Stimulated activated CD8-positive, alpha-beta memory T cell treated with anti-CD3 and anti-CD28 coated beads, Interleukin-15, amount 100 ng/mL, for 1 hour (primary cell): ENCODE results near the gene KIAA1328.

Source experiments
- DNase-seq: peaks from one replicate; pipeline ENCODE4 v3.0.0-alpha.2; 2020; ENCODE audit warnings: low read depth

The KIAA1328 gene

DNA sequence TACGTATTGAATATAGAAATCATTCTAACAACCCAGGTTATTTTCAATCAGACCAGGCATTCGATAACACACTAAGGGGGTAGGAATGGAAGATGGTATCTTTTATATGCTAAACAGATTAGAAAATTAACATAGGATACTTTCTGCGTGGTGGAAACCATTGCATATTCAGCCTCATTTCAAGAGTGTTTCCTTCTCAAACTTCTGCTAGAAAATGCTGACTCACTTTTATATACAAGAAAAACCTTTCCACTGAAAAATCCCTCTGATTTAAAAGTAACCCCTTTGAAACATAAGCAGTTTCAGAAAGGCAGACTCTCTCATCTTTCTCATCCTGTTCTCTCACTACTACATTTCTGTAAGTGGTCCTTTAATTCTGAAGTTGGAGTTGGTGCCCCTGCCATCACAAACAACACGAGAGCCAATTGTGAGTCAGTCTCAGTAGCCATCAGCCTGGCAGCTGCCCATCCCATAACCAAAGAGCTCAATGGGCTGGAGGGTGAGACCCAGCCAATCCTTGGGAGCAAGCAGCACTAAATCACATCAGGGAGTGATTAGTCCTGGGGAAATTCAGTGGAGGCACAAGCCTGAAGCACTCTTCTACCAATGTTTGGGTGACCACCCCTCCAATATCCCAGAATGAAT lies 393.5 kb downstream of the KIAA1328 start:
- DNase-seq: no peak

DNA sequence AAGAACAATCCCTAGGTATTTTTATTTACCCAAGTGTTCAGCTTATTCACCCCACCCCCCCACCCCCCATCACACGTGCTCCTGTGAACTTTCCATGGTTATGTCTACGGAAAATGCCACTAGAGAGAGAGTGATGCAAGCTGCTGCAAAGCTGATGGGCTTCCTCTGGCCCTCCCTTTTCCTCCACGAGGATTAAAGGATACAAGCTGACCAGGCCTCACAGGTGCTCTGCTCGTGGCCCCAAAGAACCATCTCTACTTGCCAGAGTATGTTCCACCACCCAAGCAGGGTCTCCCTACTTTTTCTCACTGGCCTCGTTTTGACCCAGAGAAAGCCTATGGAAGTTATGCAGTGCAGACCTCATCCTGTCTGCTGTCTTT lies 394.1 kb downstream of the KIAA1328 start:
- DNase-seq: no peak

GRCh38 chr18:37225279-37225678 lies 396.4 kb downstream of the KIAA1328 start:
- DNase-seq: no peak

- DNase-seq: no peak
These were observed 401.8 kb downstream of the KIAA1328 start for GRCh38 chr18:37230768-37231167.

DNA sequence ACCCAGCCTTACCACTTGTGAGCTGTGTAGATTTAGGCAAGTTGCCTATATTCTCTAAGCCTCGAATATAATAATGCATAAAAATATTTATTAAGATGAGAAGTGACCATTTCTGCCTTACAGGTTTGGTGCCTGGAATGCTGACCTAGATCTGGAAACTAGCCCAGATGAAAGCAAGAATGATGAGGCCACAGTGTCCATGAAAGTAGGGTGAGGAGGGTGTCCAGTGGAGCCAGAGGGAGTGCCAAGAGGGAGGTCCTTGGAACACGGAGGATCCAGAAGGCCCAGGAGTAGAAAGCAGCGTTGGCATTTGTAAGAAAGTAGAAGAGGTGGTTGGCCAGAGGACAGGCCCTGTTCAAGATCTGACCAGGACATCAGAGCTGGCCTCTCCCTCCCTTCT lies 402.3 kb downstream of the KIAA1328 start:
- no peak for DNase-seq

DNA sequence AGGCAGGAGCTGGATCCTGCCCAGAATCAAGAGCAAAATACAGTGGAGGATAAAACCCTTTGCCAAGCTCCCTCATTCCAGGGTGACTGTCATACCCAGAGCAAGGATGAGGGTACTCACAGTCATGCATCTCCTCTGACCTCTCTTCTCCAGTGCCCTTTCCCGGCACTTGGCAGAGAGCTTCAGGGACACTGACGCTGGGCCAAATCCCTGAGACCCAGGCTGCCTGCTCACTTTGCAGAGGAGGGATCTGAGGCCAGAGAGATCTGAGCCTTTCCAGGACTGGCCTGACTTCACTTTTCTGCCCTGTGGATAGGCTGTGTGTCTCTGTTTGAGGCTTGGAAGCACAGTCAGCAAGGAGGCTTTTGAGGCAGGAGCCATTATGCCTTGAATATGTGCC lies 406.7 kb downstream of the KIAA1328 start:
- DNase-seq: no peak

- no peak for DNase-seq
These were observed 409.6 kb downstream of the KIAA1328 start for GRCh38 chr18:37238282-37239108.

DNA sequence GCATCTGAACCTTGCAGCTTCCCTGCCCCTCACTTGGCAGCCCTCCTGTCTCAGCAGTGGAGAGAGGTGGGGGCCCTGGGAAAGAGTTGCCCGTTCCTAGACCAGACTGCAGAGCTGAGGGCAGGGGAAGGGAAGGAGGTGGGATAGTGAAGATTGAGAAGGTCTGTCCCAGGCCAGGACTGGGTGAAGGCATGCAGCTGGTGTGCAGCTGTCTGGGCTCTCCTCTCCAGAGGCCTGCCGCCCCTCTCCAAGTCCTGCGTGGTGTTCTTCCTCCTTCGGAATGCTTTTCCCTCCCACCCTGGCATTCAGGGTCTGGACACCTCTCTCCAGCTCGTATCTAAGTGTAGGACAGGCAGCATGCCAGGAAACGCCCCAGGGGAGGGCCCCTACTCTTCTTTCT lies 413.2 kb downstream of the KIAA1328 start:
- DNase-seq: no peak

- DNase-seq: no peak
These were observed 414.1 kb downstream of the KIAA1328 start for GRCh38 chr18:37242826-37243560.

DNA sequence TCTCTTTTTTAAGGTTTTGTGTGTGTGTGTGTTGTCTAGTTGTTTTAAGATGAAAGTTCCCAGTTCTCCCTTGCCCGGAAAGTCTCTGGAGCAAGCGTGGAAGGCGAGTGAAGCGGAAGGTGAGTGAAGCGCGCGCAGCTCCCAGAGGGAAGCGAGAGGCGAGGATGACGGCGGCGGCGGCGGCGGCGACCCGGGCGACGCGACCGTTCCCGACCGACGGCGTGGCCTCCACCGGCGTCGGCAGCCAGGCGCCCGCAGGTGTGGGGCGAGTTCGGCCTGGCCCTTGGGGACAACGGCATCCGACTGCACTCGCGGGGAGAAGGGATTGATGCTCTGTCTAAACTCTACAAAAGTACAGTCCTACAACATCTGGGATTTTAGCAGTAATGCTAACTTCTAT lies 414.8 kb downstream of the KIAA1328 start:
- DNase-seq: no peak

- DNase-seq: no peak
These were observed 415.7 kb downstream of the KIAA1328 start for GRCh38 chr18:37244618-37245017.

- no peak for DNase-seq
These were observed 417.9 kb downstream of the KIAA1328 start for GRCh38 chr18:37246779-37247340.

DNA sequence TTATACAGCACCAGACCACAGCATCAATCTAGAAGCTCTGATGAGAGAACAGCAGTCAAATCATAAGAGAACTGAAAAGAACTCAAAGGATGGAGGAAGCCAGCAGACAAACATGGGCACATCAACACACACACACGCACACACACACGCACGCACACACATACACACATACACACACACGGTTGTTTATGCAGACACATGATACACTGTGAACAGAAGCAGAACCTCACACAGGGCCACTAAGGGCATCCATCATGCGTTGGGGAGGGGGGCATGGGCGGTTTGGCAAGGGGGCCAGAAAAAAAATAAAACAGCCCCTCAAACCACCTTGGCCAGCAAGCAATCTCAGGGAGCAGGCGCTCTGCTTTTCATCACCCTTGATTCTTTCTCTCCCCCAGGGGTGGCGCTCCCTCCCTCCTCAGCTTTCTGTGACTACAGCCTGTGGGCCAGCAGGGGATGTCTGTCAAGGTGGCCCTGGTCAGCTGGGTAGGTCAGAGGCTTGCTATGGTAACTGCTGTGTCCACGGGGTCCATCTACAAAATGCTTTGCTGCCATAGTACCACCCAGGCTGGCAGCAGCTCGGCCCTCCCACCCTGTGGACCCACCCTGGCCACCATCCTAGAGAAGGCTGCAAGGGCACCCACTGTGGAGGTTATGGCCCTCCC lies 418.7 kb downstream of the KIAA1328 start:
- DNase-seq: no peak

GRCh38 chr18:37248281-37248680 lies 419.4 kb downstream of the KIAA1328 start:
- DNase-seq: no peak

GRCh38 chr18:37249171-37249886 lies 420.4 kb downstream of the KIAA1328 start:
- no peak for DNase-seq

GRCh38 chr18:37249895-37250618 lies 421.1 kb downstream of the KIAA1328 start:
- no peak for DNase-seq

GRCh38 chr18:37251679-37252078 lies 422.8 kb downstream of the KIAA1328 start:
- DNase-seq: no peak

DNA sequence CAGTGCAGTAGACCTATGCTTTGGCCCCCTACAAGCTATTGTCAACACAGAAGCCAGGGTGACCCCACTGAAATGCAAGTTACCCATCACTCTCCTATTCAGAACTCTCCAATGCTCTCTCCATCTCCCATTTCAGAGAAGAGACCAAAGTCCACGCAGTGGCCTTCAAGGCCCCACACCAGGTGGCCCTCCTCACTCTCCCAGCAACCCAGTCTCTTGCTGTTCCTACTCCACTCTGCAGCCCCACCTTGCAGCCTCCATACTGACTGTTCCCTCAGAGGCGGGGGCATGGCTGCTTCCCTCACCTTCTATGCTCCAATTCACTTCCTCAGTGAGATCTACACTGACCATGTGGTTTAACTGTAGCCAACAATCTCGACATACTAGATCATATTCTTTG lies 423.4 kb downstream of the KIAA1328 start:
- no peak for DNase-seq

- DNase-seq: no peak
These were observed 424.0 kb downstream of the KIAA1328 start for GRCh38 chr18:37252854-37253393.
